Activated naive CD4-positive, alpha-beta T cell treated with anti-CD3 and anti-CD28 coated beads for 36 hours (primary cell): Measurements from ENCODE around the gene GRID1. TPM values are rescaled to one million over a fixed set of nuclear protein-coding genes. Genes with fewer than 3 reads are reported as not detected.
A peak's percentile ranks its signal among the peaks of the same experiment; 100 is the strongest.

Experiments used
- CTCF ChIA-PET: fragments of 350-600 bp; sonication (Branson Sonifier 250); formaldehyde crosslinking; loops from one replicate; lab custom pipeline; 2021; ENCODE audit warnings: antibody characterized with exemption; lab: Charles Lee
- DNase-seq: peaks from one replicate; pipeline ENCODE4 v3.0.0-alpha.2; 2020
- H3K27ac Mint-ChIP-seq: one replicate; pipeline ENCODE4 v1.8.0; 2021; ENCODE audit warnings: mild to moderate bottlenecking, mixed read lengths
- H3K27me3 Mint-ChIP-seq: one replicate; pipeline ENCODE4 v1.8.0; 2021; ENCODE audit warnings: low read depth, mixed read lengths
- H3K36me3 Mint-ChIP-seq: one replicate; pipeline ENCODE4 v1.8.0; 2021; ENCODE audit warnings: low read depth, mixed read lengths
- H3K4me1 Mint-ChIP-seq: one replicate; pipeline ENCODE4 v1.8.0; 2021; ENCODE audit warnings: low read depth, mixed read lengths
- H3K4me3 Mint-ChIP-seq: one replicate; pipeline ENCODE4 v1.8.0; 2021; ENCODE audit warnings: mild to moderate bottlenecking, moderate library complexity, mixed read lengths
- H3K9me3 Mint-ChIP-seq: one replicate; pipeline ENCODE4 v1.8.0; 2021; ENCODE audit warnings: mixed read lengths
- intact Hi-C: fragments of 100-400 bp; cut with micrococcal nuclease; formaldehyde crosslinking; loops from one replicate; pipeline ENCODE4 v1.15.1; 2023
- total RNA-seq, 2 experiments: library from RNA; stranded (reverse); gene quantifications; one replicate each; pipeline ENCODE4 v1.2.3, GENCODE V29; 2021

The GRID1 gene
- total RNA-seq = not detected

DNA sequence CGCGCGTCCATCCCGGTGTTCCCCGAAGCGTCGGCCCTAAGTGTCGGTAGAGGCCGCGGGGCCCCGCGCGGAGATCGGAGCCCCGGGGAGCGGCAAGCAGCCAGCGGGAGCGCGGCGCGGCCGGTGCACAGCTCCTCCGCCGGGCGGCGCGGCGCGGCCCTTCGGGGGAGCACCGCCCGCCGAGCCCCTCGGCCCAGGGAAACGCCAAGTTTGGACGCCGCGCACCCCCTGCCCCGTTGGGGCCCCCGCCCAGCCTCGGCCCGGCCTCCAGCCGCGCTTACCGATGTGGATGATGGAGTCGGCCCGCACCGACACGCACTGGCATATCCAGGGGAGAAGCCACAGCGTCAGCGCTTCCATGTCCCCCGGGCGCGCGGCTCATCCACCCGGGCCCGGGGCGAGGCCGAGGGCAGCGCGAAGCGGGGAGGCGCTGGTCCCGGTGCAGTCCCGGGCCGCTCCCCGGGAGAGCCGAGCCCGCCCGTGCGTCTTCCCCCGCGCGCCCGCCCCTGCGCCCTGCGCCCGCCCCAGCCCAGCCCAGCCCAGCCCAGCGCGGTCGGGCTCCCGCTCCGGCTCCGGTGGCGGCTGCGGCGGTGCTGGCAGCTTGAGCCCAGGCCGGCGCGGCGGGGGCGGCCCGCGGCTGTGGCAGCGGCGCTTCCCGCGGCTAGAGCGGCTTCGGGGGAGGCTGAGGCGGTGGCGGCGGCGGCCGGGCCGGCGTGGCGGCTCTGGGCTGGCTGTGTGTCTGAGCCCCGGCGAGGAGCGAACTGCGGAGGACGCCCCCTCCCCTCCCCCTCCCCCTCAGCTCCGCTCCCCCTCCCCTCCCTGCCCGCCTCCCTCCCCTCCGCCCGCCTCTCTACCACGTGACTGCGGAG, at the start of gene GRID1:
TSS of gene GRID1 (minus strand) at position 763 of the 869 bp plus-strand sequence.
- CTCF ChIA-PET = no interaction called here
- Mint-ChIP-seq H3K27me3 (peaks cover 66% of the 10 kb centered on the region), H3K4me3 (peak within 1 kb of the TSS; percentile 50), H3K36me3 (no peaks in the 10 kb centered on the region), H3K4me1 (peaks cover 14% of the 10 kb centered on the region), H3K9me3 (no peaks in the 10 kb centered on the region), H3K27ac (no peak within 1 kb of the TSS)
- intact Hi-C loops = no loop called here
- DNase-seq = peak; percentile 28

GRCh38 chr10:86415583-86415982, 49.0 kb upstream of the GRID1 start:
- H3K9me3 Mint-ChIP-seq = peaks cover 5% of the 10 kb centered on the region
- intact Hi-C loops = no loop called here
- H3K4me3 Mint-ChIP-seq = no peak overlapping the region
- H3K27me3 Mint-ChIP-seq = no peaks in the 10 kb centered on the region
- peaks cover 55% of the 10 kb centered on the region for H3K4me1 Mint-ChIP-seq
- no peak overlapping the region for H3K27ac Mint-ChIP-seq
- no peak for DNase-seq
- peaks cover 2% of the 10 kb centered on the region for H3K36me3 Mint-ChIP-seq
- CTCF ChIA-PET = interaction anchor here (0.5 kb wide), 1 partner anchor 13 kb away, joined by 4 read pairs; no protein-coding TSS in a partner anchor

DNA sequence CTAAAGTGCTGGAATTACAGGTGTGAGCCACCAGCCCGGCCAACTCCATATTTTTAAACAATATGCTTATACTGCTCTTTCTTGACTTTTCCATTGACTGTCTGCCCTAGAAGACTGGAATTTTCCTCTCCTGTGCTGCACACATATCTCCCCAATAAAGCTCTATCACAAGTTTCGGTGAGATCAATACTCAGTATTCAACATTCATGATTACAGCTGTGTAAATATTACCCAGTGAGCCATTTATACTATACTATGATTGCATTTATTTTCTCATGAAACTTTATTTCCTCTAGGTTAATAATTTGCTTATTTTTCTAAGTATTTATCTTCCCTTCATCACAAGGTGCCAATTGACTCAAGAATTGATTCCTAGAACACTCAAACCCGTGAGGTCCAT, 48.5 kb upstream of the GRID1 start:
- Mint-ChIP-seq H3K9me3 (peaks cover 7% of the 10 kb centered on the region), H3K27ac (no peak overlapping the region), H3K27me3 (no peaks in the 10 kb centered on the region), H3K36me3 (peaks cover 2% of the 10 kb centered on the region), H3K4me1 (peaks cover 58% of the 10 kb centered on the region), H3K4me3 (no peak overlapping the region)
- intact Hi-C loops = no loop called here
- CTCF ChIA-PET = interaction anchor here (0.5 to 5.1 kb wide), 2 partner anchors 13 to 14 kb away, joined by 4 to 55 read pairs; no protein-coding TSS in a partner anchor
- no peak for DNase-seq

- CTCF ChIA-PET = interaction anchor here (5.1 kb wide), 1 partner anchor 12 kb away, joined by 55 read pairs; no protein-coding TSS in a partner anchor
- H3K27me3 Mint-ChIP-seq = no peaks in the 10 kb centered on the region
- peak overlapping the region; percentile 85 for H3K27ac Mint-ChIP-seq
- H3K9me3 Mint-ChIP-seq = peaks cover 7% of the 10 kb centered on the region
- peak overlapping the region; percentile 22 for H3K4me3 Mint-ChIP-seq
- peak; percentile 47 for DNase-seq
- H3K4me1 Mint-ChIP-seq = peaks cover 48% of the 10 kb centered on the region
- intact Hi-C loops = loop anchor here (1.0 to 2.0 kb wide), 3 partner anchors 13 to 108 kb away; partner anchors contain the start of gene WAPL
- H3K36me3 Mint-ChIP-seq = peaks cover 2% of the 10 kb centered on the region
Measured at GRCh38 chr10:86413046-86413728, 46.6 kb upstream of the GRID1 start.

DNA sequence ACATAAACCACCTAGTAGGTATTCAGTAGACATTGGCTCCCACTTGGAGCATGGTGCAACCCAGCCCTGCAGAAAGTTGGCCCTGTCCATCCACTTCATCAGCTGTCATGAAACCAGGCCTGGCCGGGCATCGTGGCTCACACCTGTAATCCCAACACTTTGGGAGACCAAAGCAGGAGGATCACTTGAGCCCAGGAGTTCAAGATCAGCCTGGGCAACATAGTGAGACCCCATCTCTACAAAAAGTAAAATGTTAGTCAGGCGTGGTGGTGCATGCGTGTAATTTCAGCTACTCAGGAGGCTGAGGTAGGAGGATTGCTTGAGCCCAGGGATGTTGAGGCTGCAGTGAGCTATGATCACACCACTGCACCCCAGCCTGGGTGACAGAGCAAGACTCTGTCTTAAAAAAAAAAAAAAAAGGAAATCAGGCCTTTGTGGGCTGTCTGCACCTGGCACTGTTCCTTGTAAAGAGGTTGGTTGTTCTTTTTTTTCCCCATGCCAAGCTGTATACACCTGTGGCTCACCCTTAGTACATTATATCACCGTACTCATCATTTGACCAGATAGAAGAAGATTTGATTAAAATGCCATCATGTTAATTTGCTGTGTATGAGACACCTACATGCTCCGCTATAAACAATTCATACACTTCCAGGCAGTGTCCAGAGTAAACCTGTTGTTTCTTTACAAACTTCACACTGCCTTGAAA, 45.4 kb upstream of the GRID1 start:
- peaks cover 45% of the 10 kb centered on the region for H3K4me1 Mint-ChIP-seq
- CTCF ChIA-PET = interaction anchor here (1.4 to 5.1 kb wide), 2 partner anchors 11 to 173 kb away, joined by 4 to 55 read pairs; no protein-coding TSS in a partner anchor
- peak overlapping the region; percentile 85 for H3K27ac Mint-ChIP-seq
- peaks cover 7% of the 10 kb centered on the region for H3K9me3 Mint-ChIP-seq
- peaks cover 2% of the 10 kb centered on the region for H3K36me3 Mint-ChIP-seq
- H3K27me3 Mint-ChIP-seq = no peaks in the 10 kb centered on the region
- DNase-seq = peak; percentile 32
- intact Hi-C loops = loop anchor here (2.0 kb wide), 2 partner anchors 35 to 109 kb away; partner anchors contain the start of gene WAPL
- H3K4me3 Mint-ChIP-seq = peak overlapping the region; percentile 60

DNA sequence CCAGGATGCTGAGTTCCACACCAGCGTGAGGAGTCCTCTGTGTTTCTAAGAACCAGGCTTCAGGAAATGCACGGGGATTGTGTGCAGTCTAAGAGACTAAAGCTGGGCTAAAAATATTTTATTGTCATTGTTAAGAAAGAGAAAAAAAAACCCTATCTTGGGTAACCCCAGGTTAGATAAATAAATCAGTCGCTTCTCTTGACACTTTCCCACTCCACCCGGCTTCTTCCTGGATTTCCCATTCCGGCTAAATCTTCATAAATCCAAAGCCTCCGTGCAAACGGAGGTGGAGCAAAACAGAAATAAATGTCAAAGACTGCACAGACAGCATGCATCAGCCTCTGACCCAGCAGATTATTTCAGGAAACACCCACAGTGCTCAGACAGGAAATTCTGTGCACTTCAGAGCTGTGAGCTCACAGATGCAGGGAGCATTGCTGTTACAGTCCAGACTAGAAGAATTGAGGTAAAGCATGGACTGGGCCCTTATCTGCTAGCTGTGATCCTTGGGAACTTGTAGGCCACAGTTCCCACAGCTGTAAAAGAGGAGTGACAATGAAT, 44.8 kb upstream of the GRID1 start:
- H3K9me3 Mint-ChIP-seq = peaks cover 7% of the 10 kb centered on the region
- intact Hi-C loops = no loop called here
- H3K36me3 Mint-ChIP-seq = peaks cover 2% of the 10 kb centered on the region
- peak overlapping the region; percentile 85 for H3K27ac Mint-ChIP-seq
- peak; percentile 68 for DNase-seq
- H3K4me3 Mint-ChIP-seq = peak overlapping the region; percentile 60
- H3K27me3 Mint-ChIP-seq = no peaks in the 10 kb centered on the region
- peaks cover 45% of the 10 kb centered on the region for H3K4me1 Mint-ChIP-seq
- CTCF ChIA-PET = interaction anchor here (0.6 to 5.1 kb wide), 3 partner anchors 10 to 175 kb away, joined by 3 to 55 read pairs (median 4); no protein-coding TSS in a partner anchor

DNA sequence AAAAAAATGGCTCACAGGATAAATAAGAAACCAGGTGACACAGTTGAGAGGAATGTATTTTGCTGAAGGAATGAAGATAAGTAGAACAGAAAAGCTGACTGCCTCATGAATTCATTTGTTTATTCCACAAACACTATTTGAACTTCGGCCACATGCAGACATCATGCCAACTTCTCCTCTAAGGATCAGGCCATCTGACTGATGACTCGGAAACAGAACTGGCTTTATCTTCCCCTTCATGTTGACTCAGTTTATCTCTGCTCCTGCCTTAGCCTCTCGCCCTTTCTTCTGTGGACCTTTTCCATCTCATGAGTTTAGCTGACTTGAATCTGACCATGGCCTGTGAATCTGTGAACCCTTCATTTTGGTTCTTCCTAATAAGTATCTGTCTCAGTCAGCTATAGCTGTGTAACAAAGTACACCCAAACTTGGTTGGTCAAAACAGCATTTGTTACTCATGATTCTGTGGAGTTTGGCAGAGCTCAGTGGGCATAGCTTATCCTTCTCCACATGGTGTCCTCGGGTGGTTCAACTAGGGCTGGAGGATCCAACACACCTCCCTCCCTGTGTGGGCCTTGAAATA, 44.0 kb upstream of the GRID1 start:
- Mint-ChIP-seq H3K27me3 (no peaks in the 10 kb centered on the region), H3K4me3 (no peak overlapping the region), H3K36me3 (peaks cover 2% of the 10 kb centered on the region), H3K9me3 (peaks cover 7% of the 10 kb centered on the region), H3K4me1 (peaks cover 42% of the 10 kb centered on the region), H3K27ac (peak overlapping the region; percentile 85)
- intact Hi-C loops = no loop called here
- CTCF ChIA-PET = interaction anchor here (1.4 to 5.1 kb wide), 2 partner anchors 9 to 174 kb away, joined by 4 to 55 read pairs; no protein-coding TSS in a partner anchor
- DNase-seq = no peak

DNA sequence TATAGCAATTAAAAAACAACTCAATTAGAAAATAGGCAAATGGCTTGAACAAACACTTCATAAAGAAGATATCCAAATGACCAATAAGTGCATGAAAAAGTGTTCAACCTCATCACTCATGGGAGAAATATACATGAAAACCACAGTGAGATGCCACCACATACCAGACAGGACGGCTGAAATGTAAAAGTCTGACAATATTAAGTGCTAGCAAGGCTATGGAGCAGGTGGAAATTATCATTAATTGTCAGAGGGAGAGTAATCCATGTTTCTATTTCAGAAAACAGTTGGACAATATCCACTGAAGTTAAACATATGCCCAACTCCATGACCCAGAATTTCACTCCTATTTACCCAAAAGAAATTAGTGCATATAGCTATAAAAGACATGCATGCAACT, 42.6 kb upstream of the GRID1 start:
- Mint-ChIP-seq H3K4me3 (no peak overlapping the region), H3K27ac (no peak overlapping the region), H3K9me3 (peaks cover 7% of the 10 kb centered on the region), H3K27me3 (no peaks in the 10 kb centered on the region), H3K4me1 (peaks cover 34% of the 10 kb centered on the region), H3K36me3 (peaks cover 2% of the 10 kb centered on the region)
- intact Hi-C loops = no loop called here
- no peak for DNase-seq
- CTCF ChIA-PET = interaction anchor here (2.0 kb wide), 1 partner anchor 9 kb away, joined by 5 read pairs; no protein-coding TSS in a partner anchor

DNA sequence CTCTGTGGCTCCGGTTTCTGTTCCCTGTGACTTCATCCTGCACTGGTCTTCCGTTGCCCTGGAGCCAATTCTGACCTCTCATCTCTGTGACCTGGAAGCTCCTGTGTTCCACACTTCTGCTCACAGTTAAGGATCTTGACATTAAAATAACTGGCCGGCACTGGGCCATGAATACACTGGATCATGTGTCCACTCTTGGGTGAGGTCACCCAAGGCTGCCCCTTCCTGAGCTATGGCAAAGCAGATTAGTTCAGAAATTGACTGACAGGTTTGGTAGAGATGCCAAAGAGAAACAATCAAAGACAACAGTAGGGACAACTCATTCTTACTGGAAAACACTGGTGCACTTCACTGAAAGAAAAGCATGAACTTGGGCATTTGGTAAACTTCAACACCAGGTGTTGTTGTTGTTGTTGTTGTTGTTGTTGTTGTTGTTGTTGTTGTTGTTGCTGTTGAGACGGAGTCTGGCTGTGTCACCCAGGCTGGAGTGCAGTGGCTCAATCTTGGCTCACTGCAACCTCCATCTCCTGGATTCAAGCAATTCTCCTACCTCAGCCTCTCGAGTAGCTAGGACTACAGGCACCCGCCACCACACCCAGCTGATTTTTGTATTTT, 36.7 kb upstream of the GRID1 start:
- Mint-ChIP-seq H3K27me3 (no peaks in the 10 kb centered on the region), H3K27ac (no peak overlapping the region), H3K36me3 (no peaks in the 10 kb centered on the region), H3K4me3 (no peak overlapping the region), H3K9me3 (no peaks in the 10 kb centered on the region), H3K4me1 (peaks cover 15% of the 10 kb centered on the region)
- CTCF ChIA-PET = interaction anchor here (0.6 to 4.7 kb wide), 3 partner anchors 9 to 183 kb away, joined by 4 to 55 read pairs (median 12); no protein-coding TSS in a partner anchor
- intact Hi-C loops = loop anchor here (5.0 kb wide), 2 partner anchors 354 to 569 kb away; partner anchors contain the start of gene BMPR1A
- no peak for DNase-seq

GRCh38 chr10:86402283-86402941, 35.8 kb upstream of the GRID1 start:
- H3K36me3 Mint-ChIP-seq = no peaks in the 10 kb centered on the region
- peak overlapping the region; percentile 9 for H3K4me3 Mint-ChIP-seq
- CTCF ChIA-PET = interaction anchor here (0.7 to 4.7 kb wide), 5 partner anchors 10 to 305 kb away, joined by 4 to 55 read pairs (median 7); no protein-coding TSS in a partner anchor

More at GRCh38 chr10:86402283-86402941, 35.8 kb upstream of the GRID1 start:
- intact Hi-C loops = loop anchor here (5.0 kb wide), 2 partner anchors 355 to 570 kb away; partner anchors contain the start of gene BMPR1A
- H3K27ac Mint-ChIP-seq = no peak overlapping the region
- no peak for DNase-seq
- H3K27me3 Mint-ChIP-seq = no peaks in the 10 kb centered on the region
- peaks cover 15% of the 10 kb centered on the region for H3K4me1 Mint-ChIP-seq
- H3K9me3 Mint-ChIP-seq = no peaks in the 10 kb centered on the region
